ENCODE results near the gene CDH23.

GRCh38 chr10:71675295-71675970 is 278.7 kb downstream of the CDH23 start:
- TF ChIP-seq CTCF (IDR thresholded peaks at IDR 0.05) (no peak), POLR2A (IDR thresholded peaks at IDR 0.05) (no peak), POLR2AphosphoS5 (IDR thresholded peaks at IDR 0.05) (no peak)

Data from transverse colon (tissue), 4 donors.